ENCODE data around the gene IGFL3.
"Not testable (repeated sequence)": the region's sequence is repeated elsewhere in the genome, so short reads cannot be mapped to it uniquely, and the experiment has no call there.

IGFL3 gene

GRCh38 chr19:46115396-46116106 lies 8.9 kb downstream of the IGFL3 start:
- no peak overlapping the region for H3K4me3 ChIP-seq (ENCODE audit: low read length)
- H3K4me1 ChIP-seq (ENCODE audit: control insufficient read depth, insufficient read depth, low read length), result no peaks in the 10 kb centered on the region
- H3K27me3 ChIP-seq (ENCODE audit: control insufficient read depth, insufficient read depth, low read length), result peaks cover 4% of the 10 kb centered on the region
- H3K9ac ChIP-seq (ENCODE audit: low read length), result no peak overlapping the region
- H3K9me3 ChIP-seq (ENCODE audit: control insufficient read depth, low read length), result no peaks in the 10 kb centered on the region
- H3K36me3 ChIP-seq (ENCODE audit: control insufficient read depth, insufficient read depth, low read length), result no peaks in the 10 kb centered on the region

DNA sequence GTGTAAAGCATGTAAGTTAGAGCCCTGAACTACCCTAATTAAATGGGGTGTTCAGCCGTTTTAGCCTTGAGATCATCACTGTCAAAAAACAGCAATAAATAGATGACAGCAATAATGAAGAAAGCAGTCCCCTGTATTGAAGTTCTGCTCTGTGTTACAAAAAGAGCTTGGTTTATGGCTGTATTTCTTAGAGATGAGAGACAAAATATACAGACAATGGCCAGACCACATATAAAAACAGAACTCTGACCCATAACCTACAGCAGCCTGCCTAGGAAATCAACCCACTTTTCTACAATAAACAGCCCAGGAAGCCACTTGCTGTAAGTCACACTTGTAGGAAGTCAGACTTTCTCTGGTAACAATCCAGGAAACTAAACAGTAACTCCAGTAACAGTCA lies 10.8 kb downstream of the IGFL3 start:
- no peak overlapping the region for H3K4me3 ChIP-seq (ENCODE audit: low read length)
- no peak overlapping the region for H3K9ac ChIP-seq (ENCODE audit: low read length)
- H3K36me3 ChIP-seq (ENCODE audit: control insufficient read depth, insufficient read depth, low read length), result no peaks in the 10 kb centered on the region
- peaks cover 4% of the 10 kb centered on the region for H3K27me3 ChIP-seq (ENCODE audit: control insufficient read depth, insufficient read depth, low read length)
- H3K9me3 ChIP-seq (ENCODE audit: control insufficient read depth, low read length), result no peaks in the 10 kb centered on the region
- no peaks in the 10 kb centered on the region for H3K4me1 ChIP-seq (ENCODE audit: control insufficient read depth, insufficient read depth, low read length)

- H3K36me3 ChIP-seq (ENCODE audit: control insufficient read depth, insufficient read depth, low read length), result no peaks in the 10 kb centered on the region
- H3K4me3 ChIP-seq (ENCODE audit: low read length), result no peak overlapping the region
- no peaks in the 10 kb centered on the region for H3K4me1 ChIP-seq (ENCODE audit: control insufficient read depth, insufficient read depth, low read length)
- no peaks in the 10 kb centered on the region for H3K9me3 ChIP-seq (ENCODE audit: control insufficient read depth, low read length)
- H3K9ac ChIP-seq (ENCODE audit: low read length), result no peak overlapping the region
- peaks cover 4% of the 10 kb centered on the region for H3K27me3 ChIP-seq (ENCODE audit: control insufficient read depth, insufficient read depth, low read length)
Measured at GRCh38 chr19:46112527-46112926, 12.0 kb downstream of the IGFL3 start.

DNA sequence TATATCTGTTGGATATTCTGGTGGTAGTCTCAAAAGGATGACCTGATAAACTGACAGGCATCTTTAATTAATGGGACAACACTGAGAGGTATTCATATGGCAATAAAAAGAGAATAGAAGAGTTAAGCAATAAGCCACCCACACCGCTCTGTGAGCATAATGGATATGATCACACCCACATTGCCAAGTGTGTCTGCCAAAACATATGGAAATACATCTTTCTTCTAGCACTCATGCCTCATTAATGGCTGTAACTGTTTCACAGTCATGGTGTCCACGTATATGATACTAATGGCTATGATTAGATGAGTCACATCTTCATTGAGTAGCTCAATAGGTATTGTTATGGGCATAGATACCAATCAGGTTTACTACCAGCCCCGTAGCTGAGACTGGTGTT lies 13.1 kb downstream of the IGFL3 start:
- Histone ChIP-seq H3K4me1 (ENCODE audit: control insufficient read depth, insufficient read depth, low read length) (no peaks in the 10 kb centered on the region), H3K9me3 (ENCODE audit: control insufficient read depth, low read length) (no peaks in the 10 kb centered on the region), H3K4me3 (ENCODE audit: low read length) (no peak overlapping the region), H3K36me3 (ENCODE audit: control insufficient read depth, insufficient read depth, low read length) (no peaks in the 10 kb centered on the region), H3K9ac (ENCODE audit: low read length) (no peak overlapping the region), H3K27me3 (ENCODE audit: control insufficient read depth, insufficient read depth, low read length) (peaks cover 4% of the 10 kb centered on the region)

DNA sequence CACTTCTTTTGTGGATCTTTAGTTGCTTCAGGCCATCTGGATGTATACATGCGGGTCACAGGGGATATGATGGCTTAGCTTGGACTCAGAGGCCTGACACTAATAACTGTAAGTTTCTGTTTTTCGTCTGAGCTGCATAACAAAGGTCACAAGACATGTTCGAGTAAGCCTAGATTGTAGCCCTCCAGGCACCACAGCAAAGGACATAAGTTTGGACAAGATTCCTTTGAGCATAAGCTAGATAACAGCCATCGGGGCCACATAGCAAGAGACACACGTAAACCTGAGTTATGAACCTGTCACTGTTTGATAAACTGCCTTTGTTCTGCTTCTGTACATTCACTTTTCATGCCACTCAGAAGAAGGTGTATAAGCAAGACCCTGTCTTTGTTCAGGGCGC lies 14.6 kb downstream of the IGFL3 start:
- no peaks in the 10 kb centered on the region for H3K36me3 ChIP-seq (ENCODE audit: control insufficient read depth, insufficient read depth, low read length)
- no peaks in the 10 kb centered on the region for H3K4me1 ChIP-seq (ENCODE audit: control insufficient read depth, insufficient read depth, low read length)
- H3K9ac ChIP-seq (ENCODE audit: low read length), result no peak overlapping the region
- no peak overlapping the region for H3K4me3 ChIP-seq (ENCODE audit: low read length)
- no peaks in the 10 kb centered on the region for H3K27me3 ChIP-seq (ENCODE audit: control insufficient read depth, insufficient read depth, low read length)
- H3K9me3 ChIP-seq (ENCODE audit: control insufficient read depth, low read length), result no peaks in the 10 kb centered on the region

DNA sequence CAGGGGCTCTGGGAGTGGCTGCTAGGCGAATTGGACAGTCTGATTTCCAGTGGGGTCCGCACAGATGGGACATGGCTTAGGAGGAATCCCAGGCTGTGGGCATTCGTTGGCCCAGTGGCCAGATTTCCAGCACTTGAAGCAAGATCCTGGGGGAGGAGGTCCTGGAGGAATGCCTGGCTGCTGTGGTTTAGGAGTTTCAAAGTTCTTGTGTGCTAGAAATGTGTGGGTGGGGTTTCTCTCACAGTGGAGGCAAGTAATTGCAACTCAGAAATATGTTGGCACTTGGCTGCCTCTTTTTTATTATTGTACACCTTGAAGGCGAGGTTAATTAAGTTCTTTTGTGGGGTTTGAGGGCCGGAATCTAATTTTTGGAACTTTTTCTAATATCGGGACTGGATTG lies 17.1 kb downstream of the IGFL3 start:
- no peaks in the 10 kb centered on the region for H3K4me1 ChIP-seq (ENCODE audit: control insufficient read depth, insufficient read depth, low read length)
- H3K36me3 ChIP-seq (ENCODE audit: control insufficient read depth, insufficient read depth, low read length), result no peaks in the 10 kb centered on the region
- no peaks in the 10 kb centered on the region for H3K9me3 ChIP-seq (ENCODE audit: control insufficient read depth, low read length)
- H3K9ac ChIP-seq (ENCODE audit: low read length), result no peak overlapping the region
- no peak overlapping the region for H3K4me3 ChIP-seq (ENCODE audit: low read length)
- no peaks in the 10 kb centered on the region for H3K27me3 ChIP-seq (ENCODE audit: control insufficient read depth, insufficient read depth, low read length)

DNA sequence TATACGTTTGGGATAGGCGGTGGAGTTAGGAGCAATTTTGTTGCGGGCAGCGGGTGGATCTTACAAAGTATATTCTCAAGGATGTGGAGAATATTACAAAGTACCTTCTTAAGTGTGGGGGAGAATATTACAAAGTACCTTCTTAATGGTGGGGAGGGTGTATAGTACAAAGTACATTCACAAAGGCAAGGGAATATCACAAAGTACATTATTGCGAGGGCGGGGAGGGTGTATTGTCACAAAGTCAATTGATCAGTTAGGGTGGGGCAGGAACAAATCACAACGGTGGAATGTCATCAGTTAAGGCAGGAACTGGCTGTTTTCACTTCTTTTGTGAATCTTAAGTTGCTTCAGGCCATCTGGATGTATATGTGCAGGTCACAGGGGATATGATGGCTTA lies 22.2 kb downstream of the IGFL3 start:
- not testable (repeated sequence) for H3K36me3 ChIP-seq (ENCODE audit: control insufficient read depth, insufficient read depth, low read length); H3K27me3 ChIP-seq (ENCODE audit: control insufficient read depth, insufficient read depth, low read length); H3K4me1 ChIP-seq (ENCODE audit: control insufficient read depth, insufficient read depth, low read length); H3K9ac ChIP-seq (ENCODE audit: low read length); H3K4me3 ChIP-seq (ENCODE audit: low read length); H3K9me3 ChIP-seq (ENCODE audit: control insufficient read depth, low read length)

DNA sequence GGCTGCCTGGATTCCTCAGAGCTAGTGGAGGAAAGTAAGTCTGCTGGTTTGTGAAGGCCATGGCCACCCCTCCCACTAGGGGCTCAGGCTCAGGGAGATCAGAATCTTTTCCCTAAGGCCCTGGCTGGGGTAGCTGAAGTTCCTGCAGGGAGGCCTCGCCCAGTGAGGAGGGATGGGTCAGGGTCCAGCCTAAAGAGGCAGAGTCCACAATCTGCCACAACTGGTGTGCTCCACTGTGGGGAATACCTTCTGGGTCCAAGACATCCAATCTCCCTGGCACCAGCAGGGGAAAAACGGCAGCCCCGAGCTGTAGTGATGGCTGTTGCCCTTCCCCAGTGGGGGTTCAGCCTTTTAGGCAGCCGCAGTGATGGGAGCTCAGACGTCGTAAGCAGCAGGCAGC lies 23.2 kb downstream of the IGFL3 start:
- Histone ChIP-seq H3K27me3 (ENCODE audit: control insufficient read depth, insufficient read depth, low read length) (no peaks in the 10 kb centered on the region), H3K9me3 (ENCODE audit: control insufficient read depth, low read length) (no peaks in the 10 kb centered on the region), H3K9ac (ENCODE audit: low read length) (no peak overlapping the region), H3K36me3 (ENCODE audit: control insufficient read depth, insufficient read depth, low read length) (no peaks in the 10 kb centered on the region), H3K4me1 (ENCODE audit: control insufficient read depth, insufficient read depth, low read length) (no peaks in the 10 kb centered on the region), H3K4me3 (ENCODE audit: low read length) (no peak overlapping the region)

GRCh38 chr19:46100344-46100743 lies 24.1 kb downstream of the IGFL3 start:
- Histone ChIP-seq H3K9ac (ENCODE audit: low read length) (no peak overlapping the region), H3K27me3 (ENCODE audit: control insufficient read depth, insufficient read depth, low read length) (no peaks in the 10 kb centered on the region), H3K9me3 (ENCODE audit: control insufficient read depth, low read length) (no peaks in the 10 kb centered on the region), H3K4me1 (ENCODE audit: control insufficient read depth, insufficient read depth, low read length) (no peaks in the 10 kb centered on the region), H3K4me3 (ENCODE audit: low read length) (no peak overlapping the region), H3K36me3 (ENCODE audit: control insufficient read depth, insufficient read depth, low read length) (no peaks in the 10 kb centered on the region)

DNA sequence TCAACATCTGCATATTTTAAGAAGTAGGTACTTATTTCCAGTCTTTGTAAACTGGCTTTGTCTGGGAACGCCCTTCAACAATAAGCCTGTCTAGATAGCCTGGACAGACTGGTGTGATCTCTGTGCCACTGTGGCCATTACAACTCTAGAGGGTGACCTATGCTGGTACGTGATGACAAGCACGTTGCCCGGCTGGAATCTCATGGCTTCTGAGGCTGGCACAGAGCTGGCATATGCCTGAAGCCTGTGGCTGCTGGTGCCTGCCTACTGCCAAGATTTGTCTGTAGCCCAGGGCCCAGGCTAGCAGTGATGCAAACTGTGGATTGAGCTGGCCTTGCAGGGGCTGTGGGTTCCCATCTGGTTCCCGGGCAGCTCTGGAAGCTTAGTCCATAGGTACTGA lies 34.0 kb downstream of the IGFL3 start:
- H3K27me3 ChIP-seq (ENCODE audit: control insufficient read depth, insufficient read depth, low read length), result no peaks in the 10 kb centered on the region
- no peak overlapping the region for H3K4me3 ChIP-seq (ENCODE audit: low read length)

GRCh38 chr19:46089432-46089831 lies 35.1 kb downstream of the IGFL3 start:
- Histone ChIP-seq H3K4me3 (ENCODE audit: low read length) (no peak overlapping the region), H3K9me3 (ENCODE audit: control insufficient read depth, low read length) (no peaks in the 10 kb centered on the region), H3K27me3 (ENCODE audit: control insufficient read depth, insufficient read depth, low read length) (no peaks in the 10 kb centered on the region), H3K36me3 (ENCODE audit: control insufficient read depth, insufficient read depth, low read length) (no peaks in the 10 kb centered on the region), H3K4me1 (ENCODE audit: control insufficient read depth, insufficient read depth, low read length) (no peaks in the 10 kb centered on the region), H3K9ac (ENCODE audit: low read length) (no peak overlapping the region)

More for the DNA sequence above, 34.0 kb downstream of the IGFL3 start:
- Histone ChIP-seq H3K9me3 (ENCODE audit: control insufficient read depth, low read length) (no peaks in the 10 kb centered on the region), H3K4me1 (ENCODE audit: control insufficient read depth, insufficient read depth, low read length) (no peaks in the 10 kb centered on the region), H3K9ac (ENCODE audit: low read length) (no peak overlapping the region), H3K36me3 (ENCODE audit: control insufficient read depth, insufficient read depth, low read length) (no peaks in the 10 kb centered on the region)

DNA sequence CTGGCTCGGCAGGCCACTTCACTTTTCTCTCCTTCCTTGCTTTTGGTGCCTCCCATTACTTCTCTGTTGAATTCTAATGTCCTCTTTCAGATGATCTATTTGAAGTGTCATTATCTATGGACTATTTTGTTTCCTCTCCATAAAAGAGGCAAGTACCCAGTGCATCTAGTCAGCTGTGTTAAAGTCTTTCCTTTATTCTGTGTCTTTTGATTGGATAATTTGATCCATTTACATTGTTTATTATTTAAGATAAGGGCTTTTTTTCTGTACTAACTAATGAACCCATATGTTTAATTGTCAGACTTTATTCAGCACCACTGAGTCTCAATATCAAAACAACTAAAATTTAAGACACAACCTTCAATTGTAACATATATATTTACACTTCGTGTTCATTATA lies 36.4 kb downstream of the IGFL3 start:
- H3K4me3 ChIP-seq (ENCODE audit: low read length), result no peak overlapping the region
- no peaks in the 10 kb centered on the region for H3K9me3 ChIP-seq (ENCODE audit: control insufficient read depth, low read length)
- no peaks in the 10 kb centered on the region for H3K4me1 ChIP-seq (ENCODE audit: control insufficient read depth, insufficient read depth, low read length)
- H3K27me3 ChIP-seq (ENCODE audit: control insufficient read depth, insufficient read depth, low read length), result no peaks in the 10 kb centered on the region
- H3K9ac ChIP-seq (ENCODE audit: low read length), result no peak overlapping the region
- no peaks in the 10 kb centered on the region for H3K36me3 ChIP-seq (ENCODE audit: control insufficient read depth, insufficient read depth, low read length)

GRCh38 chr19:46085888-46086287 lies 38.6 kb downstream of the IGFL3 start:
- Histone ChIP-seq H3K4me1 (ENCODE audit: control insufficient read depth, insufficient read depth, low read length) (no peaks in the 10 kb centered on the region), H3K4me3 (ENCODE audit: low read length) (no peak overlapping the region), H3K9me3 (ENCODE audit: control insufficient read depth, low read length) (no peaks in the 10 kb centered on the region), H3K27me3 (ENCODE audit: control insufficient read depth, insufficient read depth, low read length) (no peaks in the 10 kb centered on the region), H3K9ac (ENCODE audit: low read length) (no peak overlapping the region), H3K36me3 (ENCODE audit: control insufficient read depth, insufficient read depth, low read length) (no peaks in the 10 kb centered on the region)

Data from mucosa of stomach (tissue), 1 donor.